Fibroblast of skin of scalp (primary cell): Measurements from ENCODE around the gene CLCN4. TPM values are rescaled to one million over a fixed set of nuclear protein-coding genes. Genes with fewer than 3 reads are reported as not detected.

Source experiments
- DNase-seq: peaks from one replicate; pipeline ENCODE4 v3.0.0-alpha.2; 2013
- polyA plus RNA-seq, 2 experiments: library from polyadenylated mRNA; unstranded; fragments of 120-200 nt; gene quantifications; one replicate each; pipeline ENCODE4 v1.2.1, GENCODE V29; 2013; ENCODE audit not compliant: insufficient read length in 2 of 2

CLCN4 gene
- 1.2 TPM for polyA plus RNA-seq (2013, experiment 1 of 2; ENCODE audit: insufficient read length)
- polyA plus RNA-seq (2013, experiment 2 of 2; ENCODE audit: insufficient read length), result 1.5 TPM

DNA sequence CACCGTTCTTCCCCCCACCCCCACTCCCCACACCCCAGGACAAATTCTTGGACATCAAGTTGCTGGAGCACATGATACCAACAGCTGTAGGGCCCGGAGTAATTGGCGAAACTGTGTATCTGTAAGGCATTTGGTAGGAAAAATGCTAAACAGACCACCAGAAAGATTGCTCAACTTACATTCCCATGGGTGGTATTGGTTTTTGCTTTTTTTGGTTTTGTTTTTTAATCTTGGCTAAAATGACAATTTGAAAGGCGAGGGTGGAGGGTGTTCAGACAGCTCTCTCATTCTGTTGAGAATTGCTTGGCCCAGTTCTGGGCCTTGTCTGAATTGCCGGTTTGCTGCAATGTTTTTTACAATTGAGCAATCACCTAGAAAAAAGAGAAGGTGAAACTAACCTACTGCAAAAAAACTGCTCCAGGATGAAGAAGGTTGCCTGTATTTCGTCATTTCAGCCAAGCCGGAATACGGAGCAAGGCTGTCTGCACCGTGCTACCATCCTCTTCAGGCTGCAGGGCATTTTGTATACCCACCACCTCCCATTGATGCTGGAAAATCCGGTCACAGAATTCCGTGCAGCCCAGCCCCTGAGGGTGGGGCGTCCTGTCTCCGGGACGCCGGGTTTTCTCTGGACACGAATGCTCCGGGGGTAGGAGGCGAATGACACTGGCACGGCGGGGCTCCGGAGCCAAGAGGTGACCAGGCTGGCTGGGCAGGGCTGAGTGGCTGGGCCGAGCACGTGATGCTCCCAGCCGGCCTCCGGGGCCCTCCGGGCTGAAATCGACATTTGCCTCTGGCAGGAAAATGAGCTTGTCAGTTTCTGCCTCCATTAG lies at the start of gene CLCN4:
Gene CLCN4 (plus strand): TSS at position 777 of the 833 bp plus-strand sequence. CDS start 28,058 bp downstream, outside the sequence.
- peak; percentile 46 for DNase-seq

GRCh38 chrX:10107483-10107882 lies 49.3 kb upstream of the CLCN4 start:
- DNase-seq, result no peak

DNA sequence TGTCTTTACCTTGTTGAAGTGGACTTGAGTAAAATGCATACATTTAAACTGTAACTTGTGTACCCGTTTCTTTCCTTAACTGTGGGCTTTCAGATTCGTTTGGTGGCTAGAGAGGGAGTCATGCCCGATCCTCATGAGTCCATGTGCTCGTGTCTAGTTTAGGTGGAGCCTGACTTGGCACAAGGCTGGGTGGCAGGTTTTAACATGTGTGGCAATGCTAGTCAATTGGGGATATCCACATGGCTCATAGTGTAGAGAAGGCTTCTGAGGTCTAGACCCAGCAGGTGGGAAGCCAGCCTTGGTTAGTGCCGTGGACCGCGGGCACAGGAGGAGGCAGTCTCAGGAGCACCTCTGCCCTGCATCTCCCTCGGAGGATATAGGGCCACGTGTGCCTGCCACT lies 48.5 kb upstream of the CLCN4 start:
- no peak for DNase-seq

DNA sequence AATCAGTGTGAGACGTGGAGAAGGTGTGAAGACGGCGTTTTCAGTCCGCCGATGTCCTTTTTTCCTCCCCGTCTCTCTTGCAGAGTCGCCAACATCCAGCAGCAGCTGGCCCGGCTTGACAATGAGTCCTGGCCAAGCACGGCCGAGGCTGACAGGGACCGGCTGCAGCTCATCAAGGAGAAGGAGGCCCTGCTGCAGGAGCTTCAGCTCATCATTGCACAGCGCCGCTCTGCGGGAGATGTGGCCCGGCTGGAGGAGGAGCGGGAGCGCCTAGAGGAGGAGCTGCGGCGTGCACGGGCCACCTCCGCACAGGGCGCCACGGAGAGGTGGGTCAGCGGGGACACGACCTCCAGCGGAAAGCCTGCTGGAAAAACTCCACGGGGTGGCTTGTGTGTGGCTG lies 47.1 kb upstream of the CLCN4 start:
- DNase-seq, result no peak

DNA sequence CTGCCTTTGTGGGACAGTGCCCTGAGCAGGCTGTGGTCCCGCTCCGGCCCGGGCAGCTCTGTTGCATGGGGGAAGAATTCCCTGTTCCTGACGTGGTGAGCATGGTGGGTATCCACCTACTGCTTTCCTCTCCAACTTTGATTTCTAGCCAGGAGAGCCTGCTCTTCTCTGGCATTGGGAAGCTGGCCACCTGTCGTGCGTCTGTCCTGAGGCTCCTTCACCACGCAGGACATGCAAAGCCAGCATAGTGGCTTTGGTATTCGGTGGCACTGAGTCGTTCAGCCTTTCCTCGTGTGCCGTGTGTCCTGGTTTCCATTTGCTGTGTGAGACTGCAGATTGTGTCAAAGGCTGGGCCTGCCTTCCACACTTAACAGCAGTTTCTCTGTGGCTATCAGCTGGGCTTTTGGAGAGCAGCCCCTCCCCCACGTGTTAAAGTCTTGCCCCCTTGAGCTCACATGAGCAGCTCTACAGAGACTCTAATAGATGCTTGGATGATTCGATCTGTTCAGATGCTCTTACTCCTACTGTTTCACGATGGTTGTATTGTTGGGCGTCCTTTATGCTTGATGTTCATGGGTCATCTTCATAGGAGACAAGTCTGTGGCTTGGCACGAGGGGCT lies 46.3 kb upstream of the CLCN4 start:
- no peak for DNase-seq

- DNase-seq, result no peak
These were observed 45.8 kb upstream of the CLCN4 start for GRCh38 chrX:10110984-10111363.

GRCh38 chrX:10111364-10112148 lies 45.2 kb upstream of the CLCN4 start:
- peak; percentile 27 for DNase-seq

GRCh38 chrX:10112510-10112909 lies 44.3 kb upstream of the CLCN4 start:
- DNase-seq, result no peak

- DNase-seq, result no peak
These were observed 41.7 kb upstream of the CLCN4 start for GRCh38 chrX:10115082-10115481.

GRCh38 chrX:10117301-10117700 lies 39.5 kb upstream of the CLCN4 start:
- DNase-seq, result no peak

GRCh38 chrX:10117864-10118377 lies 38.9 kb upstream of the CLCN4 start:
- DNase-seq, result no peak

DNA sequence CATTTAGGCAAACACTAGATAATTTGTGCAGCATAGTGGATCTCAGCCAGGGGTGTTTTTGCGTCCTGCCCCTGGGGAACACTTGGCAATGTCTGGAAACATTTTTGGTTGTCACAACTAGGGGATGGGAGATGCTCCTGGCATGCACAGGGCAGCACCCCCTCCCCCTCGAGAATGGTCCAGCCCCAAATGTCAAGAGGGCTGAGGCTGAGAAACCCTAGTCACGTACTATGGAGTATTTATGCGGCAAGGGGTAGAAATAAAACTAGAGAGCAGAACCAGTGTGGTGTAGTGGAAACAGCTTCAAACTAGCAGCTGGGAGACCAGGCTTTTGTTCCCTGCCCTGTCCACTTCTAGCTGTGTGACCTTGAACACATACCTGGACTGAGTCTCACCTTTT lies 38.2 kb upstream of the CLCN4 start:
- DNase-seq, result no peak

DNA sequence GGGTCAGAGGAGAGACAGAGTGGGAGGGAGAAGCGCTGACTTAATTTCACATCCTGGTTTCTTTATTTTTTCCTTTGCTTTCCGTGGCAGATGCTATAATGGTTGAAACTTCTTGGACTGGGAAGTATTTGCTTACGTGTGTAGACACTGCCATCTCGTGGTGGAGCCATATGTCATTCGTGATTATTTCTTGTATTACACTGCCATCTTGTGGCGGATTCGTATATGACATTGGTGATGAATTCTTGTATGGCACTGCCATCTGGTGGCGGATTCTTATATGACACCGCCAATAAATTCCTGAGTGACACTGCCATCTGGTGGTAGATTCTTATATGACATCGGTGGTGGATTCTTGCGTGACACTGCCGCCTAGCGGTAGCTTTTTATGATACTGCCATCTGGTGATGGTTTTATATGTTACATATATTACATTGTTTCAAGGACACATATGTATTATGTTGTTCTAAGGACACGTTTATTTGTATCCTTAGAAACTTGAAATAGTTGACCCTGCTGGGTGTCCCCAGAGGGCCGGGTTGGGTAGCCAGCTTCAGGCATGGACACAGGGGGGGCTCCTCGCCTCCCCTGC lies 37.3 kb upstream of the CLCN4 start:
- peak; percentile 72 for DNase-seq

GRCh38 chrX:10120331-10120730 lies 36.4 kb upstream of the CLCN4 start:
- no peak for DNase-seq

- DNase-seq, result no peak
These were observed 35.9 kb upstream of the CLCN4 start for GRCh38 chrX:10120828-10121227.

DNA sequence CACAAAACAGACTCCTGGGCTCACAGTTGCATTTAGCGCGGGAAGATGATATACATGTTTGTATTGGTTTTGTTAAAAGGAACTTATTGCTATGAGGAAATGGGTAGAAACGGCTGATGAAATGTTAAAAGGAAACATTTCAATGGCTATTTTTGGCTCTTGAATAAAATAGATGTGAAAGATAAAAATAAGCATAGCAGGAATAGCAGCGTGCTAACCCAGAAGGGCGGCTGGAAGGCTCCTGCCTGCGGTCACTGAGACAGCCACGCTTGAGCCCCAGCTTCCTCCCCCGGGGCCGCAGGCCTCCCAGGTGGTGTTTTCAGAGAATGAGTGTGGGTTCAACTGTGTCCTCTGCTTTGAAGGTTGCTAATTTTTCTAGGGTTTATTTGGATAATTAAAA lies 35.0 kb upstream of the CLCN4 start:
- no peak for DNase-seq

DNA sequence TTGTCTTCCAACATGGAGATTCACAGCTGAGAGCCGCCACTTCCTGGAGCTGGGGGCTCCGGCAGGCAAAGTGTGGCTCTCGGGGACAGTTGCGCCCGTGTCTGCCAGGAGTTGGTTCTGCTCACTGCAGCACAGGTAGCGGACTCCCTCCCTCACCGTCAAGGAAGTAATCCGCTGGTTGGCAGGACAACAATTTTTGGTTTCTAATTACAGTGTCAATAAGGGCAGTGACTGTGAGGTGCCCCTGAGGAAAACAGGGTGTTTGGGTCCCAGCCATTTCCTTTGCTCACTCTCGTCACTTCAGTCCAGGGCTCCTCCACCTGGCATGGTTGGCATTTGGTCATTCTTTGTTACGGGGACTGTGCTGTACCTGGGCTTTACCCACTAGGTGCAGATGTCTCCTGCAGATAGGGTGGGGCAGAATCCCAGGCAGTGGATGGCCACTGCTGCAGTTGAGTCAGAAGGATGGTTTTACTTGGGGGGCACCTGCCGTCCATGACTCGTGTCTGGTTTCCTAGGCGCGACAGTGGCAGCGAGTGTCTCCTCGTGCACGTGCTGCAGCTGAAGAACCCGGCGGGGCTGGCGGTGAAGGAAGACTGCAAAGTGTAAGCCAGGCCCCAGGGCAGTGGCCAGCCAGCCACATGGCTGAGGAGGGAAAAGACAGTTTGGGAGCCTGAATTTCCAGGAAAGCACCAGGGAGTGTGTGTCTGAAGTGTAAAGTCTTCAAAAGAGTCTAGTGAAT lies 32.1 kb upstream of the CLCN4 start:
- no peak for DNase-seq

GRCh38 chrX:10125248-10125615 lies 31.5 kb upstream of the CLCN4 start:
- no peak for DNase-seq

DNA sequence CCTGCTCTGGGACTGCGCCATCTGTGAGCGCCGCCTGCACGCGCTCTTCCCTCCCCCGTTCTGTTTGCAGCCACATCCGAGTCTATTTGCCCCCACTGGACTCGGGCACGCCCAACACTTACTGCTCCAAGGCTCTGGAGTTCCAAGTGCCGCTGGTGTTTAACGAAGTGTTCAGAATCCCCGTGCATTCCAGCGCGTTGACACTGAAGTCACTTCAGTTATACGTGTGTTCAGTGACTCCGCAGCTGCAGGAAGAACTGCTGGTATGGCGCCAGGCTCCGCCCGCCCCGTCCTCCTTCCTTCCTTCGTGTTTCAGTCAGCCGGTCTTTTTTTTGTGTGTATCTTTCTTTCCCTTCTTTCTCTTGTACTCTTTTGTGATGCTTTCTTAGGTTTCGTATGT lies 30.7 kb upstream of the CLCN4 start:
- DNase-seq, result no peak

- DNase-seq, result no peak
These were observed 29.9 kb upstream of the CLCN4 start for GRCh38 chrX:10126834-10127233.

DNA sequence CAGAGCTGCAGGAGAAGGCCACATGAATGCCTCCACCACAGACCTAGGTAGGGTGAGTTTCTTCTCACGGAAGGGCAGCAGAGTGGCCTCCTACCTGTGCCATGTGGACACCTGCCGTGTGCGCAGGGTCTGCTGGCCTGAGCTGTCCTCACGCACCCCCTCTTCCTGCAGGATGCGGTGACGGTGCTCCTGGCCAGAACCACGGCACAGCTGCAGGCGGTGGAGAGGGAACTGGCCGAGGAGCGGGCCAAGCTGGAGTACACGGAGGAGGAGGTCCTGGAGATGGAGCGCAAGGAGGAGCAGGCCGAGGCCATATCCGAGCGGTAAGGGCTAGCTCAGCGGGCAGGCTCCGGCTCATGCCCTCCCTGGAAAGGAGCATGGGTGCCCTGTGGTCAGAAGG lies 28.4 kb upstream of the CLCN4 start:
- no peak for DNase-seq

DNA sequence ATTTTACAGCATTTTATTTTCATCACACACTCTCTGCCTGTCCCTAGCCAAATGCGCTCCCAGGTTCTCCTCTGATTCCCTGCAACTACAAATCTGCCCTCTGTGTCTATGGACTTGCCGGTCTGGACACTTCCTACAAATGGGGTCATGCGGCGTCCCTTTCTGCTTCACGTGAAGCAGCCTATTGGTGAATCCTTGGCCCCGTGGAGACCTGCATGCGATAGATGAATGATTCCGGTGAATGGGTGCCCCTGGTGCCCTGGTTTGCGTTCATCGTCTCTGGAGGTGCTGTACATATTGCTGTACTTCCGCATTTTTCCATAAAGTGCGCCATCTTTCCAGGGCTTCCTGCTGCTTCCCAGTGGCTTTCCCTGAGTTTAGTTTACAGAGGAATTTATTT lies 27.5 kb upstream of the CLCN4 start:
- no peak for DNase-seq
